Measurements from ENCODE around the gene TENT4A. TPM values are rescaled to one million over a fixed set of nuclear protein-coding genes. Genes with fewer than 3 reads are reported as not detected.
A peak's percentile ranks its signal among the peaks of the same experiment; 100 is the strongest.

TENT4A gene
- total and polyA plus RNA-seq, 10 donors, result 7.1 to 44.8 (median 33.0) TPM

DNA sequence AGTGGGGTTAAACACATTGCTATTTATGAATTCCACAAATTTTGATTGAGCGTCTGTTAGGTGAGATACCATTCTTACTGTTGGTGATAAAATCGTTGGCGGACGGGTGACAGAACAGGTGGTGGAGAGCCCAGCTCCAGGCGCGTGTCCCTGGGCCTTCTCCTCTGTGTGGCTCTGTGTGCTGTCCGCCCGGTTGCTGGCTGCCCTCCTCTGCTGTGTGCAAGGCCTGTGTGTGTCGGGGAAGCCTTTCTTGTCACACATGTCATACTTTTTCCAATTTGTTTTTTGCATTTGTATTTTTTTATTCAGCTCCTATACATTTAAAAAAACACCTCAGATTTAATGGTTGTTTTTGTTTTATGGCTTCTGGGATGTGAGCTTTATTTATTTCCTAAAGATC lies 33.9 kb downstream of the TENT4A start:
- Histone ChIP-seq H3K36me3 (peaks cover 0 to 100% (median 67%) of the 10 kb centered on the region in 6 donors), H3K27me3 (replicated peaks in 1 of 7) (no peaks in the 10 kb centered on the region), H3K4me1 (peaks cover 0 to 12% (median 6%) of the 10 kb centered on the region in 6 donors), H3K4me3 (no peak overlapping the region), H3K9me3 (no peaks in the 10 kb centered on the region), H3K27ac (no peak overlapping the region)
- peak; percentile 51 for DNase-seq
- TF ChIP-seq, protein P1, sequence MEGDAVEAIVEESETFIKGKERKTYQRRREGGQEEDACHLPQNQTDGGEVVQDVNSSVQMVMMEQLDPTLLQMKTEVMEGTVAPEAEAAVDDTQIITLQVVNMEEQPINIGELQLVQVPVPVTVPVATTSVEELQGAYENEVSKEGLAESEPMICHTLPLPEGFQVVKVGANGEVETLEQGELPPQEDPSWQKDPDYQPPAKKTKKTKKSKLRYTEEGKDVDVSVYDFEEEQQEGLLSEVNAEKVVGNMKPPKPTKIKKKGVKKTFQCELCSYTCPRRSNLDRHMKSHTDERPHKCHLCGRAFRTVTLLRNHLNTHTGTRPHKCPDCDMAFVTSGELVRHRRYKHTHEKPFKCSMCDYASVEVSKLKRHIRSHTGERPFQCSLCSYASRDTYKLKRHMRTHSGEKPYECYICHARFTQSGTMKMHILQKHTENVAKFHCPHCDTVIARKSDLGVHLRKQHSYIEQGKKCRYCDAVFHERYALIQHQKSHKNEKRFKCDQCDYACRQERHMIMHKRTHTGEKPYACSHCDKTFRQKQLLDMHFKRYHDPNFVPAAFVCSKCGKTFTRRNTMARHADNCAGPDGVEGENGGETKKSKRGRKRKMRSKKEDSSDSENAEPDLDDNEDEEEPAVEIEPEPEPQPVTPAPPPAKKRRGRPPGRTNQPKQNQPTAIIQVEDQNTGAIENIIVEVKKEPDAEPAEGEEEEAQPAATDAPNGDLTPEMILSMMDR (IDR thresholded peaks at IDR 0.05 in 8 of 11, conservative IDR thresholded peaks at IDR 0.05 in 3 of 11), result no peak
- TF ChIP-seq POLR2A (IDR thresholded peaks at IDR 0.05) (no peak), POLR2AphosphoS5 (IDR thresholded peaks at IDR 0.05) (no peak)
- 85 to 99% (median 93%) methylated on average over 9 of the region's 9 CpGs for WGBS, 5 donors
- intact Hi-C loops (cut with DNase I; ENCODE audit: low total_unique reads), result loop anchor here (10.0 kb wide), 1 partner anchor 372 kb away; the partner anchor contains the start of gene MED10

DNA sequence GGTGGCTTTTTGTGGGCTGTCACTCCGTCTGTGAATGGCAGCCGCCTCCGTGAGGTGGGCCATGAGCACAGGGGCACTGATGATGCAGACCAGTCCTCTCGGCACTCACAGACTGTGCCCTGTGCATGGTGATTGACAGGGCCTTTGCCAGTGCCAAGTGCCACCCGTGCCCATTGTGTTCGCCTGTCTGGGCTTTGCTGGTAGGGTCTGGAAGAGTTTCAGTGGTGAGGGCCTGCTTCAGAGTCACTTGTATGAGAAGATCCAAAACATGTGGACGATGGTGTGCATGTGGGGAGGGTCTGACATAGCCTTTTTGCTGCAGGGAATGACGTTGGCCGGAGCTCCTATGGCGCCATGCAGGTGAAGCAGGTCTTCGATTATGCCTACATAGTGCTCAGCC lies 34.9 kb downstream of the TENT4A start:
- Histone ChIP-seq H3K4me3 (no peak overlapping the region), H3K27ac (no peak overlapping the region), H3K36me3 (peaks cover 0 to 100% (median 68%) of the 10 kb centered on the region in 6 donors), H3K4me1 (peaks cover 0 to 12% (median 6%) of the 10 kb centered on the region in 6 donors), H3K27me3 (replicated peaks in 1 of 7) (no peaks in the 10 kb centered on the region), H3K9me3 (no peaks in the 10 kb centered on the region)
- DNase-seq, result peak; percentile 37
- intact Hi-C loops (cut with DNase I; ENCODE audit: low total_unique reads), result loop anchor here (10.0 kb wide), 1 partner anchor 373 kb away; the partner anchor contains the start of gene MED10
- TF ChIP-seq, protein P1 (IDR thresholded peaks at IDR 0.05 in 8 of 11, conservative IDR thresholded peaks at IDR 0.05 in 3 of 11), result no peak
- TF ChIP-seq POLR2A (IDR thresholded peaks at IDR 0.05) (no peak), POLR2AphosphoS5 (IDR thresholded peaks at IDR 0.05) (no peak)
- 93 to 98% (median 96%) methylated on average over 10 to 11 of the region's 11 CpGs for WGBS, 5 donors

DNA sequence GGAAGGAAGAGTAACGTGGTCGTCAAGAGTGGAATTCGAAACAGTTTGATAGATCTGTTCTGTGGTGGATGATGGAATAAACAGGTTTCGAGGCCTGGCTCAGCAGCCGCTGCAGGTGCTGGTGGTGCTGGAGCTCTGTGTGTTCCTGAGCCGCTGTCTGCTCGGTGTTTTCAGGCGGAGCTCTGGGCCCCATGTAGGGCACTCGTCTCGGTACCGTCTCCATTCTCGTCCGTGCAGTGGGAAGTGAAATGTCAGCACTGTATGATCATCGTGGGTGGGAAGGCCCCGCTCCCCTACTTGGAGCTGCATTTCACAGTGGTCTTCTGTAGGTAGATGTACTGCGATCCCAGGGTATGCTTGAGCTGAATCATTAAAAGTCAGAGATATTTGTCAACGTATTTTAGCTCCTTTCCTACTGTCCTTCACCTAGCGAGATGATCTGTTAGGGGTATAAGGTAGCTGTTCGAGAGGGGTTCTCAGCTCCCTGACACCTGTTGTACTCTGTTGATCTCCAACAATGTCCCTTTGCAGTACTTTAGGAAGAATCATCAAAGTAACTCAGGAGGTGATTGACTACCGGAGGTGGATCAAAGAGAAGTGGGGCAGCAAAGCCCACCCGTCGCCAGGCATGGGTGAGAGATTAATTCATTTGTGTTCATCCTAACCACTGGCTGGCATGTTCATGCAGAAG lies 35.9 kb downstream of the TENT4A start:
- intact Hi-C loops (cut with DNase I; ENCODE audit: low total_unique reads), result loop anchor here (10.0 kb wide), 1 partner anchor 374 kb away; the partner anchor contains the start of gene MED10
- TF ChIP-seq POLR2A (IDR thresholded peaks at IDR 0.05) (no peak), POLR2AphosphoS5 (IDR thresholded peaks at IDR 0.05) (no peak)
- peak; percentile 52 for DNase-seq
- WGBS, 5 donors, result 92 to 97% (median 94%) methylated on average over 22 of the region's 22 CpGs
- peaks cover 0 to 12% (median 6%) of the 10 kb centered on the region in 6 donors for H3K4me1 ChIP-seq
- no peaks in the 10 kb centered on the region for H3K9me3 ChIP-seq
- H3K27me3 ChIP-seq (replicated peaks in 1 of 7), result no peaks in the 10 kb centered on the region
- peaks cover 0 to 100% (median 72%) of the 10 kb centered on the region in 6 donors for H3K36me3 ChIP-seq
- no peak overlapping the region for H3K27ac ChIP-seq
- H3K4me3 ChIP-seq, result no peak overlapping the region

DNA sequence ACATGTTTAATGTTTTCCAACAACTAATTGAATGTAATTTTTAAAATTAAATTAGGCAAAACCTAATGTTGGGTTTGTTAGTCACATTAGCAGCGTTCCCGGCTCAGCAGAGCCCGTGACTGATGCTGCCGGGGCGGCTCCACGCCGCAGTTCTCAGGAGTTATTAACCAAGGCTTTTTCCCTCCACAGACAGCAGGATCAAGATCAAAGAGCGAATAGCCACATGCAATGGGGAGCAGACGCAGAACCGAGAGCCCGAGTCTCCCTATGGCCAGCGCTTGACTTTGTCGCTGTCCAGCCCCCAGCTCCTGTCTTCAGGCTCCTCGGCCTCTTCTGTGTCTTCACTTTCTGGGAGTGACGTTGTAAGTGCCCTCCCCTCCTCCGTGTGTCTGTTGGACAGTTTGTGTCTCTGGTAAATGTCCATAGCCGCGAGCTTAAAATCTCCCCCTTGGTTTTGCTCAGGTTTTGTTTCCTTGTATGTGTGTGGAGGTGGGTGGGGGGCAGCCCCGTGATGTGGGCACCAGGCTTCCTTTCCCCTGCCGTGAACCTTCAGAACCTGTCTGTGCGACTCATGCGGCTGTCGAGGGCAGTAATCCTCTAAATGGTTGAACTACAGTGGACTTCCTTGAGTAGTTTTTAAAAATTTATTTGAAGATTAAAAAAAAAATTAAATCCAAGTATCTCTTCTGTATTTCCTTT lies 37.1 kb downstream of the TENT4A start:
- WGBS, 5 donors, result 89 to 96% (median 92%) methylated on average over 23 of the region's 23 CpGs
- H3K9me3 ChIP-seq, result no peaks in the 10 kb centered on the region
- H3K36me3 ChIP-seq, result peaks cover 0 to 100% (median 83%) of the 10 kb centered on the region in 6 donors
- H3K4me3 ChIP-seq, result no peak overlapping the region
- H3K27ac ChIP-seq, result no peak overlapping the region
- H3K4me1 ChIP-seq, result peaks cover 0 to 7% (median 5%) of the 10 kb centered on the region in 6 donors
- peak; percentile 56 for DNase-seq
- intact Hi-C loops (cut with DNase I; ENCODE audit: low total_unique reads), result no loop called here
- no peaks in the 10 kb centered on the region for H3K27me3 ChIP-seq (replicated peaks in 1 of 7)
- no peak for TF ChIP-seq POLR2AphosphoS5 (IDR thresholded peaks at IDR 0.05)
- TF ChIP-seq, protein P1 (IDR thresholded peaks at IDR 0.05 in 8 of 11, conservative IDR thresholded peaks at IDR 0.05 in 3 of 11), result no peak
- TF ChIP-seq POLR2A (IDR thresholded peaks at IDR 0.05), result no peak
